AG09319 (cell line): Measurements from ENCODE around the gene NDUFA6.
"Not testable (repeated sequence)": the region's sequence is repeated elsewhere in the genome, so short reads cannot be mapped to it uniquely, and the experiment has no call there.

Experiments used
- DNase-seq: peaks from one replicate; pipeline ENCODE4 v3.0.0-alpha.2; 2010; ENCODE audit warnings: low read depth; ENCODE audit errors: extremely low read depth
- CTCF ChIP-seq: IDR thresholded peaks from 2 replicates; pipeline ENCODE4 v1.5.1; 2011; ENCODE audit warnings: low read depth, mild to moderate bottlenecking, inconsistent platforms, low read length, moderate library complexity

NDUFA6 gene

DNA sequence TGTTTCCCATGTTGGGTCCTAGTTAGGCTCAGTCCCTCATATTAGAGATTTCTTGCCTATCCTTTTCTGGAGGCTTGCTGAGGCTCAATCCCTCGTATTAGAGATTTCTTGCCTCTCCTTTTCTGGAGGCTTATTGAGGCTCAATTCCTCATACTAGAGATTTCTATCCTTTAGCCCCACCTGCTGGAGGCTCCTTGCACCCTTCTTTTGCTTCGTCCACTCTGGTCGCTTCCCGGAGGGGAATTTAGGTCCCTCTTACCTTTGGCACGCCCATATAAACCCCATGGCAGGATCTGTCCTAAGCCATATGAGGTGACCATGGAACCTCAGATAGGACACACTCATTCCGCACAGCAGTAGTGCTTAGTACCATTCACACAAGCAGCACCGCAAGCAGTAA, 24.1 kb upstream of the NDUFA6 start:
- TF ChIP-seq CTCF, result peak; percentile 24; the same call in 1 of the 2 replicates
- DNase-seq, result no peak

DNA sequence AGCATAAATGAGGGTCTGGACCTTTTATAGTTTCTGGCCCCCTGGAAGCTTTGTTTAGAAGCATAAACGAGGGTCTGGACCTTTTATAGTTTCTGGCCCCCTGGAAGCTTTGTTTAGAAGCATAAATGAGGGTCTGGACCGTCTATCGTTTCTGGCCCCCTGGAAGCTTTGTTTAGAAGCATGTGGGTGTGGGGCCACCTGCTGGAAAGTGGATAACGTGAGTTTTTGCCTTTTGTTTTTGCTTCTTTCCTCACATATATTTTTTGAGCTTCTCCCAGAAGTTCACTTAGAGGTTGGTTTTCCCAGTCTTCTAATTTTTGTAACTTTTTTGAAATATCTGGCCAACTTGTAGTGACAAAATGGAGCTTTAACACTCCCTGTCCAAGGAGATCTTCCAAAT, 22.2 kb upstream of the NDUFA6 start:
- DNase-seq, result not testable (repeated sequence)

GRCh38 chr22:42111798-42112197, 21.2 kb upstream of the NDUFA6 start:
- DNase-seq, result no peak
- TF ChIP-seq CTCF, result no peak

GRCh38 chr22:42108848-42109247, 18.3 kb upstream of the NDUFA6 start:
- DNase-seq, result no peak
- TF ChIP-seq CTCF, result no peak

DNA sequence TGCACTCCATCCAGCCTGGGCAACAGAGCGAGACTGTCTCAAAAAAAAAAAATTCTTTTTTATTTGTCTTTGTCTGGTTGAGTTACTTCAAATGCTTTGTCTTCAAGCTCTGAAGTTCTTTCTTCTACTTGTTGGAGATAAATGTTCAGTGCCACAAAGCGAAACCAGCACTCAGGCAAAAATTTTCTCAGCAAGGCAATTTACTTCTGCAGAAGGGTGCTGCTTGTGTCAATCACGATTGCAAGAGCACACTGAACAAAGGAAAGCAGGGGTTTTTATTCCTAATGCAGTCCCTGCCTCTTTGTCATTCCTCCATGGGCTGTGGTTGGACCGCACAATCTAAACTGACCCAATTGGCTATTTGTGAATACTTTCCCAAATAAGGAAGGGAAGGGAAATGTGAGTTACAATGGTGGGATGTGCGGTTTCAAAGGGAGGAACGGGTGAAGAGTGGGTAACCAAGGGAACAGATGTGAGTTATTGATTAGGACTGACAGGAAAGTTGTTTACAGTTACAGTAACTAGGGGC, 13.8 kb upstream of the NDUFA6 start:
- DNase-seq, result not testable (repeated sequence)

GRCh38 chr22:42101199-42101598, 10.6 kb upstream of the NDUFA6 start:
- no peak for TF ChIP-seq CTCF
- no peak for DNase-seq

DNA sequence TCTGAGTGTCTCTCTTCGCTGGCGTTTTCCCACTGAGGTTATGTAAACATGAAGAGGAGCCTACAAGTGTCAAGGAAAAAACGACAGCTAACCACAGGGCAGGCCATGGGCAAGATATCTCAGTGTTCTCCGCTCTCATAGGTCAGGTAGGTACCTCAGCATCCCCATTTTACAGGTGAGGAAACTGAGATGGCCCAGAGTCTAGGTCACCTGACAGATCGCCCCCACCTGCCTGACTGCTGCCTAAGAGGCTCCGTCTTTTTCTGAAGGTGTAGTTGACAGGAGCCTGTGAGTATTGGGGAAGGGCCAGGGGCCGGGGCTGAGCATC, 847 bp upstream of the NDUFA6 start:
- no peak for DNase-seq
- TF ChIP-seq CTCF, result no peak

- no peak for DNase-seq
- TF ChIP-seq CTCF, result no peak
Measured at GRCh38 chr22:42086051-42086450, 4.5 kb downstream of the NDUFA6 start.

GRCh38 chr22:42084874-42085273, 5.7 kb downstream of the NDUFA6 start:
- no peak for DNase-seq
- TF ChIP-seq CTCF, result no peak
